GM19438 (cell line): ENCODE results near the gene LTBP1.

Source experiments
- ATAC-seq: cut with Tn5 transposase; IDR thresholded peaks from one replicate; pipeline ENCODE4 v1.9.1; 2021; ENCODE audit warnings: low read depth; ENCODE audit not compliant: unreplicated experiment

LTBP1 gene

GRCh38 chr2:33240178-33240577, 293.4 kb downstream of the LTBP1 start:
- ATAC-seq, result no peak

GRCh38 chr2:33241072-33241471, 294.3 kb downstream of the LTBP1 start:
- no peak for ATAC-seq

DNA sequence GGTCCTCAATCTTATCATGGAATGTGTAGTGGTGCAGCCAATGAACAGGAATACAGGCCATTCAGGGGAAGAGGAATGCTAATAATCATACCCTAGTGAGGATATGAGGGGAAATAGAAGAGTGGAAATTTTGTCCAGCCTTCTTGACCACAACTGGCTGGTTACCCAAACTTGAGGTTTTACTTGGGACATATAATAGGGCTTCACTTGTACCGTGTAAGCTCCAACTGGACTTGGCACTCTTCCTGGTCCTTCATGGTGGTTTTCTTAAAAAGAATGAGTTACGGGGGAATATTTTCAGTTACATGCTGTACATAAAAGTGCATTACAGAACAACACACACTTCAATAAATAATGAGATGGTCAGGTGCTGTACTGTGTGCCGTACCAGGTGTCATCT, 294.8 kb downstream of the LTBP1 start:
- ATAC-seq, result no peak

DNA sequence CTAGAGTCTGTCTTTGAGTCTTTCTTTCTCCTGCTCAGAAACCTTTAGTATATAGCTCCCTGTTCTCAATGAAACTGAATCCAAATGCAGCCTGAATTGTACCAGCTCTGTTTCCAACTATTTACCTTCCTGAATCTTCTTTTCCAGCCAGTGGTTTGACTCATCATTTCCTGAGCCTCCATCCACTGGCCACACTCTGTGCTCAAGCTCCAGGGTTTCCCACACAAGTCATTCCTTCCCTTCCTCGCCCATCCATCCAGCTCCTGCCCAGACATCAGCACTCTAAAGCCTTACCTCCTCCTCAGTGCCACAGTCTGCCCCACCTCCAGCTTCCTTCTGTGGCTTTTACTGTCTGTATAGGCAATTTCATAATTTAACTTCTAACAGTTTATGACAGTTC, 296.1 kb downstream of the LTBP1 start:
- no peak for ATAC-seq

GRCh38 chr2:33246432-33246831, 299.7 kb downstream of the LTBP1 start:
- no peak for ATAC-seq

DNA sequence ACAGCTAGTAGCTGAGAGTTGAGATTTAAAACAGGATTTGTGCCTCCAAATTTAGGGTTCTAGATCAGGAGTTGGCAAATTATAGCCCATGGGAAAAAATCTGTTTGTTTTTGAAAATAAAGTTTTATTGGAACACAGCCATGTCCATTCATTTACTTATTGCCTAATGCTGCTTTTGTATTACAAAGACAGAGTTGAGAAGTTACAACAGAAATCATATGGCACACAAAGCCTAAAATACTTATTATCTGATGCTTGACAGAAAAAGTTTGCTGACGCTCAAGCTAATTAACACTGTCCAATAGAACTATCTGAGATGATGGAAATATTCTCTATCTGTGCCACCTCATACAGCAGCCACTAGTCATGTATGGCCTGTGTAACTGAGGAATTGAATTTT, 300.6 kb downstream of the LTBP1 start:
- ATAC-seq, result no peak

GRCh38 chr2:33250417-33251029, 303.8 kb downstream of the LTBP1 start:
- ATAC-seq, result no peak

DNA sequence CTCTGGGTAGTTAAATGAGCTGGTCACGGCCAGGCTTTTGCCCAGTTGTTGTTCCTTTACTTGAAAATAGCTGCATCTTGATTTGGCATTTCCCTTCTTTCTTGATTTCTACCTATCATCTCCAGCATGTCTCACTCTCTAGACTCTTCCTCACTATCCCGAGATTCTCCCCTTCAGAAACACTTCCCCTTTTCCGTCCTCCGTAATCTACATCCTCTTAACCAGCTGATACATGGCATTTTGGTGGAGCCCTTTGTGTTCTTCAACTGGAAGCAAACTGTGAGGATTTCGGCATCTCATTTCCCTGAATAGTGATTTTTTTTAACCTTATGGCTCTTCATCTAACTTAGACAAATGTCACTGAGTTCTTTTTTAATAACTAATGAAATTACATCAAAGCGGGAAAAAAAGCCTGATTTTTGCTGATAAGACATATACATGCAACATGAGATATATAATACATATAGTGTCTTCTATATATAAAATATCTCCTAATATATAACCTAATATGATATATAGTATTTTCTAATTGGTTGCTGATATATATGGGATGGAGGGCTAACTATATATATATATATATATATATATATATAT, 309.5 kb downstream of the LTBP1 start:
- ATAC-seq, result no peak

- no peak for ATAC-seq
Observed at GRCh38 chr2:33258387-33258786, 311.6 kb downstream of the LTBP1 start.

DNA sequence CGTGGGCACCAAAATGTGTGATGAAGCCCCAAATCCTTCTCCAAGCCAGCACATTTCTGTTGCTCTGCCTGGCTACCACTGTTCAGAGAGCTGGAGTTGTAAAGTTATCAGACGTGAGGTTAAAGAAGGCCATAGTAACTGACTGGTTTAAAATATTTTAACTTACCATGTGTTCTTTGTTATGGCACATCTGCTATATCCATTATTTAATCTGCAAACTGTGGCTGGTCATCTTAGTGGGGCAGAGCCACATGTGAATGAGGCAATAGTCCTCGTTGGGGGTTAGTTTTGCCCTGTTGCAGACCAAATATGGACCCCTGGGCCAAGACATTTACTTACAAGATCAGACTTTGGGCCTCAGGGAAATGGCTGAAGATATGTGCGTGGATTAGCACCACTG, 315.3 kb downstream of the LTBP1 start:
- no peak for ATAC-seq

DNA sequence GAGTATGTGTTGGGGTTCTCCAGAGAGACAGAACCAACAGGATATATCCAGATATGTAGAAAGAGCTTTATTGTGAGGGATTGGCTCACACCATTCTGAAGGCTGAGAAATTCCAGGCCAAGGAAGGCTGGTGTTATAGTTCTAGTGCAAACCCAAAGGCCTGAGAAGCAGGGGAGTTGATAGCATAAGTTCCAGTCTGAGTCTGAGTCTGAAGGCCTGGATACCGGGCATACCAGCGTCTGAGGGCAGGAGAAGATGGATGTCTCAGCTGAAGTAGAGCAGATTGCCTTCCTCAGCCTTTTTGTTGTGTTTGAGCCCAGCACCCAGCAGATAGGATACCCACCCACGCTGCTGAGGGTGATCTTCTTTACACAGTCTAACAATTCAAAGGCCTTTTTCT, 318.0 kb downstream of the LTBP1 start:
- no peak for ATAC-seq

GRCh38 chr2:33265584-33266338, 319.0 kb downstream of the LTBP1 start:
- ATAC-seq, result no peak

DNA sequence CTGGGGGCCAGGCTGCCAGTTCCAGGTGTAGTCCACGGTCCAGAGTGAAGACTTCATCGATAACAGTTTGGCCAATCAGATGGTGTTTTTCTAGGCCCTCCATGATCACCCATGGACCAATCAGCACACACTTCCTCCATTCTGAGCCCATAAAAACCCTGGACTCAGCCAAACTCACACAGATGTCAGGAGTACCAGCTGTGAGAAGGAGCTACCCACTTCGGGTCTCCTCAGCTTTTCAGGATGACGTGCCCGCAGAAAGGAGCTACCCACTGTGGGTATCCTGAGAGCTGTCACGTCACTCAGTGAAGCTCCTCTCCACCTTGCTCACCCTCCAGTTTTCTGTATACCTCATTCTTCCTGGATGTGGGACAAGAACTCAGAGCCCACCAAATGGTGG, 319.7 kb downstream of the LTBP1 start:
- ATAC-seq, result no peak

GRCh38 chr2:33267043-33267442, 320.3 kb downstream of the LTBP1 start:
- no peak for ATAC-seq

- no peak for ATAC-seq
Observed at GRCh38 chr2:33267756-33268155, 321.0 kb downstream of the LTBP1 start.

DNA sequence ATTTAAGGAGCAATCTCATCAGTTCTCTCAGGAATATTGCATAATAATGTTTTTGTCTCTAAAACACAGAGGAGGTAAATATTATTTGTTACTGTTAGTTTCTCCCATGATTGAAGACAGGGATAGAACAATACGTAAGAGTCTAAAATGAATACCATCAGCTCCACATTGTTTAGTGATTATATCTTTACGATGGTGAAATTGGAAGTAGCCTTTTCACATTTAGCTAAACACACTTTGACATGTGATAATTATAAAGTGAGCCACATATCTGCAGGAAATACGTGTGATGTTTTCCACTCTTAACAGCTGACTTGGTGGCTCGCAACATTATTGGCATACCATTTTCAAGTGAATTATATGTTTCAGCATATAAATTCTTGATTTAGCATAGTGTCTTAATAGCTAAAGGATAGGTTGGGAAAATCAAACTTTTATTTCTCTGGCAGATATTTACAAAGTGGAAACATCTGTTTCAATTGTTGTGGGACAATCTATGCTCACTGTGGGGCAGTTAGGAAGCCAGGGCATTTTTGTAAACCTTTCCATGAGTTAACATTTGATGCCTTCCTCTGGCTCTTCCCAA, 321.6 kb downstream of the LTBP1 start:
- no peak for ATAC-seq

DNA sequence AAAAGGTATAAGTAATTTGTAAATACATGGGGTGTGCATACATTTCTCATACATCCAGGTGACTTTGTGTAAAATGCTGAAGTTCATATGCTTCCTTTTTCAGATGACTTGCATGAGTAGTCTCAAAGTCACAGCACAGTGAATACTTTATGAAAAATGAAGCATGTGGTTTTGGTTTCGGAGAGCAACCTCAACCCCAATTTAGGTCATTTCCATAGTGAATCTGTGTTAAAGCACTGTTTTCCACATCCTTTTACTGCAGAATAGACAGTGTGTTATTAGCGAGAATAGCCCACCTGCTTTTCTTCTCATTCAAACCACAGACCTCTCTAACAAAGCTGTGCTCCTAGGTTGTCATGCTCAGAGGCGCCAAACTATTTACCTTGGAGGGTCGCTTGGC, 325.2 kb downstream of the LTBP1 start:
- ATAC-seq, result peak; percentile 98

GRCh38 chr2:33273479-33273878, 326.7 kb downstream of the LTBP1 start:
- ATAC-seq, result no peak

GRCh38 chr2:33274524-33274923, 327.8 kb downstream of the LTBP1 start:
- ATAC-seq, result no peak

DNA sequence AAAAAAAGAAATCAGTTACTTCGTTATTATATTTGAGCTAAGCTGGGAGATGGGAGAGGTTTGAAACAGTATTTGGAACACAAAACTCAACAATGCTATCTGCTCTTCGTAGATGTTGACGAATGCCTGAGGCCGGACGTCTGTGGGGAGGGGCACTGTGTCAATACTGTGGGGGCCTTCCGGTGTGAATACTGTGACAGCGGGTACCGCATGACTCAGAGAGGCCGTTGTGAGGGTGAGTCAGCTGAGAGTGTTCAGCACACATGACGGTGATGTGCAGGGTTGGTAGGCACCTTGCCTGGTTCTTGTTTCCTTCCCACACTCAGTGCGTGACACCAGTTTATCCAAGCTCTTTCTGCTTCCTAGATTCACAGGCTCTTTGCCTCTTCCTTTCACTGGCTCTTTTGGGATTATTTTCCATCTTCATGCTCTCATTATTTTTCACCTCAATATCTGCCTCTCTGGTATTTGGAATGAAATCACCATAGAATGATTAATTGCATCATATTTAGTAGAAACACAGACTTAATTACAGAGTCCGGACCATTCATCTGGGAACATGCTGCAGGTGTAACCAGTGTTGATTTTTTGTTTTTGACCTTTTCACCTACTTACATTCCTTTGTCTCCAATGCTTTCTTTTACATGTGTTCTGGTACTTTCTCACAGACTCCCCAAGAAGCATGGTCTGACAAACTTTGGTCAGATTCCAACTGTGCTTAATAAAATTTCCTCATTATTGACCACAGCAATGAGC, 329.1 kb downstream of the LTBP1 start:
- ATAC-seq, result no peak

GRCh38 chr2:33277002-33277426, 330.3 kb downstream of the LTBP1 start:
- no peak for ATAC-seq
